Neural progenitor cell (in vitro differentiated cells): ENCODE data around the gene ACAD10.

ENCODE experiments used
- CTCF ChIP-seq: fragments of 200-600 bp; sonication (generic); IDR thresholded peaks from 2 replicates; pipeline ENCODE4 v1.5.1; 2017; ENCODE audit warnings: antibody characterized with exemption, mild to moderate bottlenecking
- EZH2 ChIP-seq: fragments of 200-600 bp; sonication (generic); IDR thresholded peaks from 2 replicates; pipeline ENCODE4 v1.6.1; 2017; ENCODE audit warnings: antibody characterized with exemption, mild to moderate bottlenecking, moderate library complexity

- TF ChIP-seq EZH2 (no peak), CTCF (no peak)
Observed at GRCh38 chr12:111677186-111677585, 8.7 kb upstream of the ACAD10 start.
